Stomach (tissue), 9 donors: ENCODE data around the gene PSMD1. TPM values are rescaled to one million over a fixed set of nuclear protein-coding genes. Genes with fewer than 3 reads are reported as not detected.

Experiments used
- DNase-seq, 2 donors: peaks; one replicate each; pipeline versions ENCODE4 v3.0.0 to v3.0.0-alpha.2; 2013 to 2019
- H3K27ac ChIP-seq, 5 donors: fragments of 200-600 bp in 4 of 5; sonication (generic) in 4 of 5; one replicate each; pipeline ENCODE4 v1.5.1; 2013 to 2019; ENCODE audit warnings: mild to moderate bottlenecking in 1 of 5, moderate library complexity in 1 of 5
- H3K27me3 ChIP-seq, 3 donors: fragments of 200-600 bp; sonication (generic); one replicate each; pipeline ENCODE4 v1.5.1; 2017 to 2019; ENCODE audit warnings: mixed run types in 1 of 3
- H3K36me3 ChIP-seq, 4 donors: fragments of 200-600 bp; sonication (generic); 1 replicate in 3 of 4; 2 replicates in 1 of 4; pipeline ENCODE4 v1.5.1; 2016 to 2019
- H3K4me1 ChIP-seq, 4 donors: fragments of 200-600 bp; sonication (generic); one replicate each; pipeline ENCODE4 v1.5.1; 2016 to 2019
- H3K4me3 ChIP-seq, 4 donors: fragments of 200-600 bp; sonication (generic) in 3 of 4; one replicate each; pipeline ENCODE4 v1.5.1; 2016 to 2019; ENCODE audit warnings: mild to moderate bottlenecking in 1 of 4
- H3K9me3 ChIP-seq, 4 donors: fragments of 200-600 bp; sonication (generic); one replicate each; pipeline ENCODE4 v1.5.1; 2016 to 2019
- EP300 ChIP-seq: sonication (generic); formaldehyde crosslinking; IDR thresholded peaks from one replicate; pipeline ENCODE4 v1.6.1; 2017; ENCODE audit warnings: antibody characterized with exemption
- POLR2A ChIP-seq, 4 donors: fragments of 450-650 bp; IDR thresholded peaks; one replicate each; pipeline ENCODE4 v1.6.1; 2016; ENCODE audit warnings: antibody characterized with exemption in 4 of 4, control low read depth in 2 of 4, mild to moderate bottlenecking in 1 of 4, moderate library complexity in 1 of 4
- POLR2AphosphoS5 ChIP-seq, 3 donors: sonication (generic); formaldehyde crosslinking; IDR thresholded peaks; one replicate each; pipeline ENCODE4 v1.6.1; 2016; ENCODE audit warnings: antibody characterized with exemption in 3 of 3
- WGBS, 5 donors: extraction: QIAGEN DNeasy Blood & Tissue Kit in 3 of 5; methylation state at CpG; one replicate each; pipeline versions ENCODE4 v1.1.5 to v1.1.7; 2013 to 2018; 5-methylcytosine and 5-hydroxymethylcytosine counted together
- intact Hi-C: fragments of 100-400 bp; cut with DNase I; formaldehyde crosslinking; loops from one replicate; pipeline ENCODE4 v1.15.1; 2023; ENCODE audit warnings: low total_unique reads
- polyA plus RNA-seq, 3 donors: library from polyadenylated mRNA; stranded (reverse); fragments of 200-250 nt; gene quantifications; one replicate each; pipeline ENCODE4 v1.2.3, GENCODE V29; 2013
- small RNA-seq, 4 donors: library from RNA; depleted of rRNA; stranded (forward); fragments of <200 nt; gene quantifications; one replicate each; pipeline ENCODE3, GENCODE V24; 2016
- total RNA-seq, 5 donors: library from RNA; depleted of rRNA; stranded (reverse); fragments of >200 nt; gene quantifications; one replicate each; pipeline versions ENCODE4 v1.1.0 to v1.2.3, GENCODE V29; 2014 to 2016
- TF ChIP-seq, protein P1 (sequence below), 7 experiments: fragments of 450-650 bp in 4 of 7; fragments of 200-600 bp in 3 of 7; sonication (generic) in 3 of 7; IDR thresholded peaks; one replicate each; pipeline ENCODE4 v1.5.1; 2016 to 2019; ENCODE audit warnings: antibody characterized with exemption in 7 of 7, control low read depth in 2 of 7, mild to moderate bottlenecking in 1 of 7
- donor health status: healthy with polysubstance abuse.
- donor health status: Bipolar disorder and iron deficiency.
- donor health status: healthy.

Gene PSMD1
- total and polyA plus RNA-seq, 8 donors, result 31.9 to 96.4 (median 45.6) TPM

DNA sequence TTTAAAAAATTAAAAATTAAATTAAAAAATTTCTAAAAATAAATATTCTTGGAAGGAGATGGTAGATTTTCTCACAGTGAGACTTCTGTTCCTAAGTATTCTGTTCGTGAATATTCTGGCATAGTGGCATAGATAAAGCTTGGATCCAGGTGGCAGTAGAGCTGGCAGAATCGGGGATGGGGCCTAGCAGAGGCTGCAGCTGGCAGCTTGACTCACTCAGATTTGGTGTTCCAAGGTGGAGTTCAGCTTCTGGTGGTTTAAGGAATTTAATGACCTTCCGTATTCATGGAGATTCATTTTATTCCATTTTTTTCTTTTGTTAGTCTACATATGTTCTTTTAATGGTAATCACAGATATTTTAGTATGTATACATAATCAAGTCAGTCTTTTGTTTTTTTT is 161.7 kb downstream of the PSMD1 start:
- intact Hi-C loops, result no loop called here
- Histone ChIP-seq H3K4me1 (peaks cover 0 to 9% (median 4%) of the 10 kb centered on the region in 4 donors), H3K9me3 (no peaks in the 10 kb centered on the region), H3K27me3 (no peaks in the 10 kb centered on the region), H3K27ac (peak overlapping the region in 1 of 5 donors; percentile 78), H3K4me3 (no peak overlapping the region), H3K36me3 (peaks cover 0 to 74% (median 44%) of the 10 kb centered on the region in 4 donors)
- 80 to 85% (median 83%) methylated on average over 3 of the region's 3 CpGs for WGBS, 5 donors
- TF ChIP-seq POLR2AphosphoS5 (IDR thresholded peaks at IDR 0.05) (no peak), EP300 (no peak), POLR2A (IDR thresholded peaks at IDR 0.05) (no peak)
- TF ChIP-seq, protein P1, sequence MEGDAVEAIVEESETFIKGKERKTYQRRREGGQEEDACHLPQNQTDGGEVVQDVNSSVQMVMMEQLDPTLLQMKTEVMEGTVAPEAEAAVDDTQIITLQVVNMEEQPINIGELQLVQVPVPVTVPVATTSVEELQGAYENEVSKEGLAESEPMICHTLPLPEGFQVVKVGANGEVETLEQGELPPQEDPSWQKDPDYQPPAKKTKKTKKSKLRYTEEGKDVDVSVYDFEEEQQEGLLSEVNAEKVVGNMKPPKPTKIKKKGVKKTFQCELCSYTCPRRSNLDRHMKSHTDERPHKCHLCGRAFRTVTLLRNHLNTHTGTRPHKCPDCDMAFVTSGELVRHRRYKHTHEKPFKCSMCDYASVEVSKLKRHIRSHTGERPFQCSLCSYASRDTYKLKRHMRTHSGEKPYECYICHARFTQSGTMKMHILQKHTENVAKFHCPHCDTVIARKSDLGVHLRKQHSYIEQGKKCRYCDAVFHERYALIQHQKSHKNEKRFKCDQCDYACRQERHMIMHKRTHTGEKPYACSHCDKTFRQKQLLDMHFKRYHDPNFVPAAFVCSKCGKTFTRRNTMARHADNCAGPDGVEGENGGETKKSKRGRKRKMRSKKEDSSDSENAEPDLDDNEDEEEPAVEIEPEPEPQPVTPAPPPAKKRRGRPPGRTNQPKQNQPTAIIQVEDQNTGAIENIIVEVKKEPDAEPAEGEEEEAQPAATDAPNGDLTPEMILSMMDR (IDR thresholded peaks at IDR 0.05), result no peak
- no peak for DNase-seq

DNA sequence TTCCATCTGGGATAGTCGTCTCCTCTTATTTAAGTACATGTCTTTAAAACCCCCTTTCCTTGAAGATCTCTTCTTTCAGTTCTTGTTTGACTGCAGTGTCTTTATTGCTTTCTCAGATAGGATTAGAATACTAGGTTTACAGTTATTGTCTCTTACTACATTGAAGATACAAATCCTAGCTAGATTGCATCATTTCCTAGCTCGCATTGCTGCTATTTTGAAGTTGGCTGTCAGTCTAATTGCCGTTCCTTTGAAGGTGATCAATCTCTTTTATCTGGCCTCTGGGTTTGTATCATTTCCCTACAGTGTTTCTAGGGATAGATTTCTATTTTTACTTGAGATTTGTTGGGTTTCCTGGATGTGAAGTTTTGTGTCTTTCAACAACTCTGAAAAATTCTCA is 162.6 kb downstream of the PSMD1 start:
- intact Hi-C loops, result no loop called here
- no peak for DNase-seq
- WGBS, 5 donors, result 90 to 95% (median 94%) methylated on average over 3 of the region's 3 CpGs

DNA sequence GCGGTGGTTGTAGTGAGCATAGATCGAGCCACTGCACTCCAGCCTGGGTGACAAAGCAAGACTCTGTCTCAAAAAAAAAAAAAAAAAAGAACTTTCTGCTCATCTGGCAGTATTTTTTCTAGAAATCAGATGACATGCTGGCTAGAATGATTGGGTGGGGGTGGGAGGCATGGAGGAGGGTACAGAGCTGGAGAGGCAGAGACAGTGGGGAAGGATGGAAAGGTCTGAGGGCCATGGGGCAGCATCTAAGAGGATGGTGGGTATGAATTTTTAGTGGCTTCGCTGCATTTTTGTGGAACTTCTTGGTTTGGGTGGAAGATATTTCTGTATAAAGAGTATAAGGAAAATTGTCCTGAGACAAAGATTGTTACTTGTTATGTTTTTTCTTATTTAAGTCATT is 165.1 kb downstream of the PSMD1 start:
- Histone ChIP-seq H3K4me1 (peaks cover 0 to 16% (median 7%) of the 10 kb centered on the region in 4 donors), H3K4me3 (no peak overlapping the region), H3K27ac (peak overlapping the region in 4 of 5 donors; percentile 64 to 78 (median 70)), H3K27me3 (no peaks in the 10 kb centered on the region), H3K36me3 (peaks cover 0 to 44% (median 29%) of the 10 kb centered on the region in 4 donors), H3K9me3 (no peaks in the 10 kb centered on the region)
- WGBS, 5 donors, result 82 to 100% (median 91%) methylated on average over 3 of the region's 3 CpGs
- no peak for DNase-seq
- intact Hi-C loops, result no loop called here
- no peak for TF ChIP-seq POLR2AphosphoS5 (IDR thresholded peaks at IDR 0.05)
- no peak for TF ChIP-seq EP300
- TF ChIP-seq POLR2A (IDR thresholded peaks at IDR 0.05), result no peak
- TF ChIP-seq, protein P1 (IDR thresholded peaks at IDR 0.05), result no peak

More for the DNA sequence above, 162.6 kb downstream of the PSMD1 start:
- peaks cover 0 to 66% (median 40%) of the 10 kb centered on the region in 4 donors for H3K36me3 ChIP-seq
- no peak overlapping the region for H3K4me3 ChIP-seq
- H3K27ac ChIP-seq, result peak overlapping the region in 1 of 5 donors; percentile 78
- TF ChIP-seq, protein P1 (IDR thresholded peaks at IDR 0.05), result no peak
- no peak for TF ChIP-seq EP300
- TF ChIP-seq POLR2A (IDR thresholded peaks at IDR 0.05), result no peak
- TF ChIP-seq POLR2AphosphoS5 (IDR thresholded peaks at IDR 0.05), result no peak
- H3K27me3 ChIP-seq, result no peaks in the 10 kb centered on the region
- H3K9me3 ChIP-seq, result no peaks in the 10 kb centered on the region
- peaks cover 0 to 16% (median 7%) of the 10 kb centered on the region in 4 donors for H3K4me1 ChIP-seq

Small RNAs within 50 kb of the gene (small RNA-seq; reads per million reads assigned to genes)
- gene RNU1-93P, result 0 reads per million in 4 donors

Other genes with a start within 250 kb of the PSMD1 start
- gene ITM2C, start 191.9 kb upstream of the PSMD1 start, total RNA-seq, result 1,000 to 10,000 TPM in 1 of 5 donors, 100 to 1,000 TPM in 2, 10 to 100 TPM in 2; 35.6 to 1,030 (median 105) TPM
- 10 to 100 TPM; 26.9 to 40.8 (median 32.2) TPM for gene ITM2C, start 191.9 kb upstream of the PSMD1 start, polyA plus RNA-seq
- under 1 TPM in 1 of 5 donors, not detected in 4; 0.37 TPM for gene GPR55, start 131.6 kb upstream of the PSMD1 start, total RNA-seq
- under 1 TPM in 2 of 3 donors, not detected in 1; 0.13 to 0.19 TPM for gene GPR55, start 131.6 kb upstream of the PSMD1 start, polyA plus RNA-seq
- gene SPATA3, start 60.7 kb upstream of the PSMD1 start, total RNA-seq, result not detected
- gene SPATA3, start 60.7 kb upstream of the PSMD1 start, polyA plus RNA-seq, result not detected
- 10 to 100 TPM in 1 of 5 donors, 1 to 10 TPM in 3, not detected in 1; 4.0 to 41.4 (median 7.2) TPM for gene C2orf72, start 19.3 kb upstream of the PSMD1 start, total RNA-seq
- 1 to 10 TPM; 3.3 to 7.6 (median 7.3) TPM for gene C2orf72, start 19.3 kb upstream of the PSMD1 start, polyA plus RNA-seq
- gene HTR2B, start 68.2 kb downstream of the PSMD1 start, total RNA-seq, result 10 to 100 TPM in 1 of 5 donors, 1 to 10 TPM in 2, under 1 TPM in 1, not detected in 1; 0.89 to 32.1 (median 4.7) TPM
- under 1 TPM in 1 of 3 donors, not detected in 2; 0.35 TPM for gene HTR2B, start 68.2 kb downstream of the PSMD1 start, polyA plus RNA-seq
- gene ARMC9, start 141.8 kb downstream of the PSMD1 start, total RNA-seq, result 100 to 1,000 TPM in 1 of 5 donors, 10 to 100 TPM in 3, 1 to 10 TPM in 1; 4.6 to 114 (median 45.5) TPM
- 1 to 10 TPM; 4.5 to 4.9 (median 4.7) TPM for gene ARMC9, start 141.8 kb downstream of the PSMD1 start, polyA plus RNA-seq